GM12878 (cell line): ENCODE data around the gene CLEC7A. TPM values are rescaled to one million over a fixed set of nuclear protein-coding genes. Genes with fewer than 3 reads are reported as not detected.

Experiments
- BCLAF1 ChIP-seq: fragments of 450-650 bp; IDR thresholded peaks from 2 replicates; pipeline ENCODE4 v1.6.1; 2017; ENCODE audit warnings: antibody characterized with exemption, mild to moderate bottlenecking, moderate library complexity
- BHLHE40 ChIP-seq, 2 experiments: fragments of 450-650 bp in 1 of 2; IDR thresholded peaks; 2 replicates each; pipeline ENCODE4 v1.6.1; 2011 to 2017; ENCODE audit warnings: low read depth in 2 of 2, borderline replicate concordance in 1 of 2, improper control_type of control experiment in 1 of 2, low read length in 1 of 2, mild to moderate bottlenecking in 1 of 2
- CHD1 ChIP-seq: IDR thresholded peaks from 2 replicates; pipeline ENCODE4 v1.6.1; 2012; ENCODE audit warnings: low read depth, low read length, improper control_type of control experiment
- CREM ChIP-seq: IDR thresholded peaks from 2 replicates; pipeline ENCODE4 v1.6.1; 2014; ENCODE audit warnings: antibody characterized with exemption, low read depth
- E4F1 ChIP-seq: fragments of 450-650 bp; IDR thresholded peaks from 2 replicates; pipeline ENCODE4 v1.6.1; 2018; ENCODE audit warnings: borderline replicate concordance, mild to moderate bottlenecking; ENCODE audit not compliant: partially characterized antibody
- FOXM1 ChIP-seq: IDR thresholded peaks from 2 replicates; pipeline ENCODE4 v1.6.1; 2012; ENCODE audit warnings: low read depth, mild to moderate bottlenecking, inconsistent platforms, low read length, moderate library complexity
- GABPA ChIP-seq: IDR thresholded peaks from 2 replicates; pipeline ENCODE4 v1.6.1; 2014; ENCODE audit warnings: antibody characterized with exemption, low read depth, mild to moderate bottlenecking, inconsistent platforms
- GATAD2B ChIP-seq: fragments of 450-650 bp; conservative IDR thresholded peaks from 2 replicates; pipeline ENCODE4 v1.6.1; 2017; ENCODE audit warnings: low read depth, mild to moderate bottlenecking, moderate library complexity
- MEF2B ChIP-seq: fragments of 450-650 bp; IDR thresholded peaks from 2 replicates; pipeline ENCODE4 v1.6.1; 2018; ENCODE audit warnings: mild to moderate bottlenecking, moderate library complexity; ENCODE audit not compliant: partially characterized antibody, poor library complexity, severe bottlenecking
- MXI1 ChIP-seq: fragments of 150-350 bp; IDR thresholded peaks from 2 replicates; pipeline ENCODE4 v1.6.1; 2011; ENCODE audit warnings: low read depth, mild to moderate bottlenecking, inconsistent platforms, low read length, improper control_type of control experiment
- NFXL1 ChIP-seq: fragments of 450-650 bp; IDR thresholded peaks from 2 replicates; pipeline ENCODE4 v1.6.1; 2017; ENCODE audit warnings: antibody characterized with exemption, mild to moderate bottlenecking, borderline replicate concordance
- PBX3 ChIP-seq: IDR thresholded peaks from 2 replicates; pipeline ENCODE4 v1.6.1; 2011; ENCODE audit warnings: mild to moderate bottlenecking, low read depth, low read length, moderate library complexity; ENCODE audit not compliant: insufficient replicate concordance
- PML ChIP-seq: IDR thresholded peaks from 2 replicates; pipeline ENCODE4 v1.6.1; 2012; ENCODE audit warnings: low read length, inconsistent platforms
- RAD21 ChIP-seq: IDR thresholded peaks from 2 replicates; pipeline ENCODE4 v1.6.1; 2011; ENCODE audit warnings: mild to moderate bottlenecking, low read depth, low read length, moderate library complexity; ENCODE audit not compliant: insufficient read depth
- RAD51 ChIP-seq: fragments of 450-650 bp; IDR thresholded peaks from 2 replicates; pipeline ENCODE4 v1.6.1; 2016; ENCODE audit warnings: moderate library complexity, mild to moderate bottlenecking, inconsistent platforms
- RUNX3 ChIP-seq: IDR thresholded peaks from 2 replicates; pipeline ENCODE4 v1.6.1; 2012; ENCODE audit warnings: low read length, inconsistent platforms
- SMC3 ChIP-seq: IDR thresholded peaks from 2 replicates; pipeline ENCODE4 v1.6.1; 2011; ENCODE audit warnings: low read length, improper control_type of control experiment, borderline replicate concordance
- WRNIP1 ChIP-seq: IDR thresholded peaks from 2 replicates; pipeline ENCODE4 v1.6.1; 2011; ENCODE audit warnings: low read depth, low read length, improper control_type of control experiment, borderline replicate concordance
- YBX1 ChIP-seq: fragments of 450-650 bp; IDR thresholded peaks from 2 replicates; pipeline ENCODE4 v1.6.1; 2016; ENCODE audit warnings: antibody characterized with exemption
- ZBED1 ChIP-seq: IDR thresholded peaks from 2 replicates; pipeline ENCODE4 v1.6.1; 2016; ENCODE audit warnings: borderline replicate concordance
- ZNF217 ChIP-seq: fragments of 450-650 bp; IDR thresholded peaks from 2 replicates; pipeline ENCODE4 v1.6.1; 2017; ENCODE audit warnings: antibody characterized with exemption, mild to moderate bottlenecking
- polyA plus RNA-seq, 11 experiments: library from polyadenylated mRNA; depleted of rRNA in 4 of 11; unstranded in 6 of 11; stranded (reverse) in 5 of 11; fragments of >200 nt; fragmentation: Nextera tagmentation in 4 of 11; fragmentation: Illumina TruSeq in 1 of 11; extraction: Ambion mirVana in 4 of 11; extraction: Trizol in 1 of 11; gene quantifications; 1 replicate in 1 of 11; 2 replicates in 10 of 11; pipeline versions ENCODE4 v1.2.1 to v1.2.3, GENCODE V29; 2011 to 2016; ENCODE audit warnings: inconsistent platforms in 2 of 11, missing spikeins in 2 of 11, low read depth in 1 of 11
- total RNA-seq, 4 experiments: library from RNA; depleted of rRNA in 3 of 4; stranded (reverse); fragments of >200 nt in 3 of 4; fragmentation: Illumina TruSeq in 1 of 4; extraction: Trizol in 1 of 4; gene quantifications; 2 replicates each; pipeline versions ENCODE4 v1.2.1 to v1.2.3, GENCODE V29; 2013 to 2021

CLEC7A gene
- total and polyA plus RNA-seq, 10 of the 15 experiments (the other 5 are each of a cell fraction or from before 2014, with no cell fraction given): not detected

GRCh38 chr12:10147714-10148403 lies 17.9 kb upstream of the CLEC7A start (continued):
- TF ChIP-seq PBX3 (no peak), E4F1 (no peak), GATAD2B (no peak), FOXM1 (peak; percentile 33; the same call in 1 of the 2 replicates), RAD51 (no peak), YBX1 (no peak), RAD21 (no peak), ZBED1 (no peak), RUNX3 (peak; percentile 71), CHD1 (no peak), GABPA (no peak), PML (no peak), SMC3 (no peak), NFXL1 (no peak), BHLHE40 (IDR thresholded peaks at IDR 0.05; ENCODE audit: borderline replicate concordance in 1 of 2, low read depth in 2 of 2, low read length in 1 of 2) (peak; percentile 16 to 26; a peak in 2 of 4 replicates), ZNF217 (no peak), MEF2B (no peak), CREM (no peak), MXI1 (no peak), WRNIP1 (no peak), BCLAF1 (no peak)
